ENCODE results near the gene MON2. TPM values are rescaled to one million over a fixed set of nuclear protein-coding genes. Genes with fewer than 3 reads are reported as not detected.

The MON2 gene
- total RNA-seq, 4 donors from 2014 or later = 78.6 to 102 (median 97.7) TPM

- TF ChIP-seq, protein P1, sequence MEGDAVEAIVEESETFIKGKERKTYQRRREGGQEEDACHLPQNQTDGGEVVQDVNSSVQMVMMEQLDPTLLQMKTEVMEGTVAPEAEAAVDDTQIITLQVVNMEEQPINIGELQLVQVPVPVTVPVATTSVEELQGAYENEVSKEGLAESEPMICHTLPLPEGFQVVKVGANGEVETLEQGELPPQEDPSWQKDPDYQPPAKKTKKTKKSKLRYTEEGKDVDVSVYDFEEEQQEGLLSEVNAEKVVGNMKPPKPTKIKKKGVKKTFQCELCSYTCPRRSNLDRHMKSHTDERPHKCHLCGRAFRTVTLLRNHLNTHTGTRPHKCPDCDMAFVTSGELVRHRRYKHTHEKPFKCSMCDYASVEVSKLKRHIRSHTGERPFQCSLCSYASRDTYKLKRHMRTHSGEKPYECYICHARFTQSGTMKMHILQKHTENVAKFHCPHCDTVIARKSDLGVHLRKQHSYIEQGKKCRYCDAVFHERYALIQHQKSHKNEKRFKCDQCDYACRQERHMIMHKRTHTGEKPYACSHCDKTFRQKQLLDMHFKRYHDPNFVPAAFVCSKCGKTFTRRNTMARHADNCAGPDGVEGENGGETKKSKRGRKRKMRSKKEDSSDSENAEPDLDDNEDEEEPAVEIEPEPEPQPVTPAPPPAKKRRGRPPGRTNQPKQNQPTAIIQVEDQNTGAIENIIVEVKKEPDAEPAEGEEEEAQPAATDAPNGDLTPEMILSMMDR (IDR thresholded peaks at IDR 0.05) = no peak
- TF ChIP-seq POLR2A (IDR thresholded peaks at IDR 0.05) = no peak
- Histone ChIP-seq H3K4me1 (no peaks in the 10 kb centered on the region), H3K9me3 (no peaks in the 10 kb centered on the region), H3K27me3 (no peaks in the 10 kb centered on the region), H3K36me3 (no peaks in the 10 kb centered on the region), H3K4me3 (no peak overlapping the region), H3K27ac (no peak overlapping the region)
- no peak for DNase-seq
These were observed 181.0 kb downstream of the MON2 start for GRCh38 chr12:62647586-62647985.

GRCh38 chr12:62649412-62650138, 182.9 kb downstream of the MON2 start:
- Histone ChIP-seq H3K27ac (no peak overlapping the region), H3K27me3 (no peaks in the 10 kb centered on the region), H3K4me1 (no peaks in the 10 kb centered on the region), H3K4me3 (no peak overlapping the region), H3K9me3 (no peaks in the 10 kb centered on the region), H3K36me3 (no peaks in the 10 kb centered on the region)
- no peak for DNase-seq
- no peak for TF ChIP-seq POLR2A (IDR thresholded peaks at IDR 0.05)
- TF ChIP-seq, protein P1 (IDR thresholded peaks at IDR 0.05) = no peak

Small RNAs within 50 kb of the gene (small RNA-seq; reads per million reads assigned to genes)
- 842 to 2,686 reads per million in 2 donors for gene MIRLET7I
- gene RNU6-399P = 0 reads per million in 2 donors

Other genes starting within 250 kb of the MON2 start
- 100 to 1,000 TPM in 3 of 4 donors, 10 to 100 TPM in 1; 74.6 to 168 (median 108) TPM for gene USP15, start 206.4 kb upstream of the MON2 start, total RNA-seq

All from Peyer's patch (tissue), 4 donors.